GM12874 (cell line): ENCODE results near the gene ADAM12.

Experiments used
- TF ChIP-seq, protein P1 (sequence below): IDR thresholded peaks from 2 replicates; pipeline ENCODE4 v1.5.1; 2011; ENCODE audit warnings: low read depth, mild to moderate bottlenecking, control low read depth, low read length, moderate library complexity; ENCODE audit not compliant: insufficient read depth

ADAM12 gene

DNA sequence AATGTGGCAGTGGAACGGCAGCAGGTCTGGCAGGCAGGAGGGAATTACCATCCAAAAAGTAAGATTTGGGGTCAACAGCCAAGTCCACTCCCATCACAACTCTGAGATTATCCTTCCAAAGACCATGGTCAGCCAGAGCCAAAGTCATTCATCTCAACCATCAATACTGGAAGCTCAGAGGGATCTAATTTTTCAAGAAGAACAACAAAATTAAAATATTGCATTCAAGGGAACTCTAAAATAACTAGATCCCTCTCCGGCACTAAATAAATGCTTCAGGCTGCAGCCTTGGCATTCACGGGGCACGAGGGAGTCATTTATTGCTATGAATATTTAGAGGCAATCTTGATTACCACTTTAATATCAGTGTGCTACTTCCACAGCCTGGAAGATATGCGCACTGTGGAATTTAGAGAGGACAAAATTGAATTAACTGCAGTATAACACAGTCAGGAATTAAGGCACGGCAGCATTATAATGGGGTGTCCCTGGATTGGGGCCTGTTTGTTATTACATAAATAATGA lies 102.0 kb downstream of the ADAM12 start:
- TF ChIP-seq, protein P1, sequence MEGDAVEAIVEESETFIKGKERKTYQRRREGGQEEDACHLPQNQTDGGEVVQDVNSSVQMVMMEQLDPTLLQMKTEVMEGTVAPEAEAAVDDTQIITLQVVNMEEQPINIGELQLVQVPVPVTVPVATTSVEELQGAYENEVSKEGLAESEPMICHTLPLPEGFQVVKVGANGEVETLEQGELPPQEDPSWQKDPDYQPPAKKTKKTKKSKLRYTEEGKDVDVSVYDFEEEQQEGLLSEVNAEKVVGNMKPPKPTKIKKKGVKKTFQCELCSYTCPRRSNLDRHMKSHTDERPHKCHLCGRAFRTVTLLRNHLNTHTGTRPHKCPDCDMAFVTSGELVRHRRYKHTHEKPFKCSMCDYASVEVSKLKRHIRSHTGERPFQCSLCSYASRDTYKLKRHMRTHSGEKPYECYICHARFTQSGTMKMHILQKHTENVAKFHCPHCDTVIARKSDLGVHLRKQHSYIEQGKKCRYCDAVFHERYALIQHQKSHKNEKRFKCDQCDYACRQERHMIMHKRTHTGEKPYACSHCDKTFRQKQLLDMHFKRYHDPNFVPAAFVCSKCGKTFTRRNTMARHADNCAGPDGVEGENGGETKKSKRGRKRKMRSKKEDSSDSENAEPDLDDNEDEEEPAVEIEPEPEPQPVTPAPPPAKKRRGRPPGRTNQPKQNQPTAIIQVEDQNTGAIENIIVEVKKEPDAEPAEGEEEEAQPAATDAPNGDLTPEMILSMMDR, result no peak

DNA sequence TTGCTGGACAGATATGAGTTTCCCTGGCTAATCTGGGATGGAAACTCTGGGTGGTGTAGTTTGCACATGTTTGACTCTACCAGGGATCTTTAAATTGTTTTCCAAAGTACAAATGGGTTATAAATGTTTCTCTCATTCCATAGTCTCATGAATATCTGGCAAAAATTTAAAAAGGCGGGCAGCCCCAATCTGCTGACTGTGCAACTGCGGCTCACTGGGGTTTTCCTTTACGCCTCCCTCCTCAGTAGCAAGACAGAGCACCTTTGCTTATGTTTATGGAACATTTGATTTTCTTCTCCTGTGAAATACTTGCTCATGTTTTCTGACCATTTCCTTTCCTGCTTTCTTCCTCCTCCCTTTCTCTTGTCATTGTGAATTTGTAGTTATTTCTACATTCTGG lies 105.0 kb downstream of the ADAM12 start:
- TF ChIP-seq, protein P1, result no peak

DNA sequence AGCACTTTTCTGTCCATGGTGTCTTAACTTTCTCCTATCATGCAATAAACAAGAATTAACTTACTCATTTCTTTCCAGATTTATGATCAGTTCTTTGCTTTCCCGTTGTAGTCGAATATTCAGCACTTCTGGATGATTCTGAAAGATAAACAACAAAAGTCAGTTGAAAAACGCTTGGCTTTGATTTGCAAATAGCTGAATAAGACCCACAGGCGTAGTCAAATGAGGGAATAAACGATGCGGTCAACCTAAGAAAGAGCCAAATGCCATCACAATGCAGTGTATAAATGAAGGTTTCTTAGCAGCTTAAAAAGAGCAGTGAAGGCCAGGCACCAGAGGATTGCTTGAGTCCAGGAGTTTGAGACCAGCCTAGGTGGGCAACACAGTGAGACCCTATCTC lies 109.4 kb downstream of the ADAM12 start:
- TF ChIP-seq, protein P1, result no peak

DNA sequence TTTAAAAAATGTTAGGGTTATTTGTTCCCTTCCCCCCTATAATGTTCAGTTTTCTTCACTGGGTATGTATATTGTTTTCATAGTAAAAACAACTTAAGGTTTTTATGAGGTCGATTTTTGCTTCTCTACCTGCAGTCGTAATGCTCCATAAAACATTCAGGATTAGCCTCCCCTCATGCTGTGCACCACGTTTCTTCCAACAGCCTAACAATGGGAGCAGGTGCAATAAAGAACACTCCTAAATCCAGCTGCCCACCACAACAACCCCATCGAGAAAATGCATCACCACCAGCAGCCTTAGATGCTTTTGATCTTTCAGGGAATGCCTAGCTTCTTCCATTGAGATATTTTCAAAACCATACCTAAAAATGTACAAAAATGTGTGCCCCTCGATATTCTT lies 111.1 kb downstream of the ADAM12 start:
- TF ChIP-seq, protein P1, result no peak

GRCh38 chr10:126272526-126272925 lies 115.8 kb downstream of the ADAM12 start:
- TF ChIP-seq, protein P1, result no peak

GRCh38 chr10:126270111-126270510 lies 118.2 kb downstream of the ADAM12 start:
- TF ChIP-seq, protein P1, result no peak

GRCh38 chr10:126268013-126268920 lies 120.0 kb downstream of the ADAM12 start:
- TF ChIP-seq, protein P1, result no peak
